ENCODE data around the gene SLC52A1.

The SLC52A1 gene

GRCh38 chr17:4987767-4988567 is 47.3 kb downstream of the SLC52A1 start:
- no peak for DNase-seq (ENCODE audit: low read depth)

GRCh38 chr17:4986951-4987766 is 48.1 kb downstream of the SLC52A1 start, which contains the start of gene CAMTA2:
CAMTA2 (minus strand) TSS chr17:4987675; CDS start chr17:4986222, 1,453 bp downstream.
- DNase-seq (ENCODE audit: low read depth) = no peak

- no peak for DNase-seq (ENCODE audit: low read depth)
These were observed 48.8 kb downstream of the SLC52A1 start for GRCh38 chr17:4986403-4986802.

Data from HS-5 (cell line).